WTC11 (cell line): ENCODE data around the gene EIF2S3. TPM values are rescaled to one million over a fixed set of nuclear protein-coding genes. Genes with fewer than 3 reads are reported as not detected.

Experiments used
- ATAC-seq: fragments of 200-7000 bp; cut with Tn5 transposase; 2 replicates; pipeline ENCODE4 v1.10.0; 2021; ENCODE audit warnings: mild to moderate bottlenecking, moderate library complexity
- CTCF ChIA-PET: fragments of 300-600 bp; sonication (Branson Sonifier 250); formaldehyde crosslinking; loops from one replicate; lab custom pipeline; 2021; ENCODE audit warnings: antibody characterized with exemption; lab: Charles Lee
- POLR2A ChIA-PET: fragments of 350-600 bp; sonication (Branson Sonifier 250); formaldehyde crosslinking; loops from one replicate; lab custom pipeline; 2021; ENCODE audit warnings: antibody characterized with exemption; lab: Charles Lee
- DNase-seq: peaks from one replicate; pipeline ENCODE4 v3.0.0; 2021; ENCODE audit warnings: low spot score
- H3K27ac Mint-ChIP-seq: 2 replicates; pipeline ENCODE4 v1.8.0; 2021; ENCODE audit warnings: mixed read lengths
- H3K27me3 Mint-ChIP-seq: 2 replicates; pipeline ENCODE4 v1.8.0; 2021; ENCODE audit warnings: low read depth, mild to moderate bottlenecking, moderate library complexity, mixed read lengths
- H3K36me3 Mint-ChIP-seq: 2 replicates; pipeline ENCODE4 v1.8.0; 2021; ENCODE audit warnings: mixed read lengths
- H3K4me1 Mint-ChIP-seq: 2 replicates; pipeline ENCODE4 v1.8.0; 2022; ENCODE audit warnings: mixed read lengths
- H3K4me3 Mint-ChIP-seq: 2 replicates; pipeline ENCODE4 v1.8.0; 2021; ENCODE audit warnings: mild to moderate bottlenecking, moderate library complexity, mixed read lengths
- H3K9me3 Mint-ChIP-seq: 2 replicates; pipeline ENCODE4 v1.8.0; 2021; ENCODE audit warnings: mixed read lengths
- ATF1 ChIP-seq: sonication (generic); formaldehyde crosslinking; IDR thresholded peaks from 2 replicates; pipeline ENCODE4 v1.8.1; 2023; ENCODE audit warnings: mild to moderate bottlenecking, moderate library complexity, missing genetic modification reagents
- CREB1 ChIP-seq: sonication (generic); formaldehyde crosslinking; IDR thresholded peaks from 2 replicates; pipeline ENCODE4 v1.8.0; 2023; ENCODE audit warnings: mild to moderate bottlenecking, missing genetic modification reagents
- ESRRA ChIP-seq: sonication (generic); formaldehyde crosslinking; IDR thresholded peaks from 2 replicates; pipeline ENCODE4 v1.8.1; 2022; ENCODE audit warnings: mild to moderate bottlenecking, missing genetic modification reagents, borderline replicate concordance
- FOXK1 ChIP-seq: sonication (generic); formaldehyde crosslinking; IDR thresholded peaks from 2 replicates; pipeline ENCODE4 v1.8.0; 2022; ENCODE audit warnings: mild to moderate bottlenecking, moderate library complexity, missing genetic modification reagents
- GTF2I ChIP-seq: fragments of 250-450 bp; sonication (Bioruptor Pico); conservative IDR thresholded peaks from 2 replicates; pipeline ENCODE4 v1.4.0; 2021; ENCODE audit warnings: mild to moderate bottlenecking
- HMGA2 ChIP-seq: fragments of 250-450 bp; sonication (Bioruptor Pico); IDR thresholded peaks from 2 replicates; pipeline ENCODE4 v1.4.0; 2021; ENCODE audit warnings: mild to moderate bottlenecking, moderate library complexity
- JAZF1 ChIP-seq: fragments of 250-450 bp; sonication (Bioruptor Pico); IDR thresholded peaks from 2 replicates; pipeline ENCODE4 v1.9.0; 2021; ENCODE audit warnings: moderate library complexity, mild to moderate bottlenecking, inconsistent platforms
- KAT7 ChIP-seq: sonication (generic); formaldehyde crosslinking; IDR thresholded peaks from 2 replicates; pipeline ENCODE4 v1.8.1; 2023; ENCODE audit warnings: missing genetic modification reagents, mild to moderate bottlenecking, borderline replicate concordance
- NR2C2 ChIP-seq: sonication (generic); formaldehyde crosslinking; IDR thresholded peaks from 2 replicates; pipeline ENCODE4 v1.8.0; 2022; ENCODE audit warnings: mild to moderate bottlenecking, missing genetic modification reagents
- TP53 ChIP-seq: sonication (generic); formaldehyde crosslinking; IDR thresholded peaks from 2 replicates; pipeline ENCODE4 v1.8.1; 2023; ENCODE audit warnings: mild to moderate bottlenecking, missing genetic modification reagents
- ZNF232 ChIP-seq: sonication (generic); formaldehyde crosslinking; IDR thresholded peaks from 2 replicates; pipeline ENCODE4 v1.8.0; 2022; ENCODE audit warnings: mild to moderate bottlenecking, missing genetic modification reagents
- ZNF512 ChIP-seq: sonication (generic); formaldehyde crosslinking; IDR thresholded peaks from 2 replicates; pipeline ENCODE4 v1.8.1; 2022; ENCODE audit warnings: missing genetic modification reagents, borderline replicate concordance
- total RNA-seq: library from RNA; stranded (reverse); gene quantifications from 3 replicates; pipeline ENCODE4 v1.2.3, GENCODE V29; 2021
- TF ChIP-seq, protein P1 (sequence below): sonication (generic); formaldehyde crosslinking; IDR thresholded peaks from 2 replicates; pipeline ENCODE4 v1.8.0; 2022; ENCODE audit warnings: mild to moderate bottlenecking, missing genetic modification reagents
- TF ChIP-seq, protein P2 (sequence below): sonication (generic); formaldehyde crosslinking; conservative IDR thresholded peaks from 2 replicates; pipeline ENCODE4 v1.8.1; 2023; ENCODE audit warnings: mild to moderate bottlenecking, low read depth, missing genetic modification reagents, moderate library complexity
- TF ChIP-seq, protein P3 (sequence below): fragments of 250-450 bp; sonication (Bioruptor Pico); conservative IDR thresholded peaks from 2 replicates; pipeline ENCODE4 v1.9.0; 2021; ENCODE audit warnings: mild to moderate bottlenecking
- TF ChIP-seq, protein P4 (sequence below): sonication (generic); formaldehyde crosslinking; IDR thresholded peaks from 2 replicates; pipeline ENCODE4 v1.8.1; 2023; ENCODE audit warnings: mild to moderate bottlenecking, missing genetic modification reagents, moderate library complexity
- TF ChIP-seq, protein P5 (sequence below): sonication (generic); formaldehyde crosslinking; IDR thresholded peaks from 2 replicates; pipeline ENCODE4 v1.8.1; 2022; ENCODE audit warnings: mild to moderate bottlenecking, missing genetic modification reagents, moderate library complexity, borderline replicate concordance

EIF2S3 gene
- total RNA-seq, 1 experiment from 2014 or later = 299 TPM

- ATAC-seq (no peak), DNase-seq (no peak)
- H3K4me3 Mint-ChIP-seq = no peak overlapping the region
- H3K4me1 Mint-ChIP-seq = no peaks in the 10 kb centered on the region
- peaks cover 11% of the 10 kb centered on the region; the same call in 1 of the 2 replicates for H3K36me3 Mint-ChIP-seq
- H3K27ac Mint-ChIP-seq = no peak overlapping the region
- ChIA-PET CTCF (no interaction called here), POLR2A (no interaction called here)
- no peaks in the 10 kb centered on the region for H3K27me3 Mint-ChIP-seq
- H3K9me3 Mint-ChIP-seq = no peaks in the 10 kb centered on the region
- TF ChIP-seq, protein P1, sequence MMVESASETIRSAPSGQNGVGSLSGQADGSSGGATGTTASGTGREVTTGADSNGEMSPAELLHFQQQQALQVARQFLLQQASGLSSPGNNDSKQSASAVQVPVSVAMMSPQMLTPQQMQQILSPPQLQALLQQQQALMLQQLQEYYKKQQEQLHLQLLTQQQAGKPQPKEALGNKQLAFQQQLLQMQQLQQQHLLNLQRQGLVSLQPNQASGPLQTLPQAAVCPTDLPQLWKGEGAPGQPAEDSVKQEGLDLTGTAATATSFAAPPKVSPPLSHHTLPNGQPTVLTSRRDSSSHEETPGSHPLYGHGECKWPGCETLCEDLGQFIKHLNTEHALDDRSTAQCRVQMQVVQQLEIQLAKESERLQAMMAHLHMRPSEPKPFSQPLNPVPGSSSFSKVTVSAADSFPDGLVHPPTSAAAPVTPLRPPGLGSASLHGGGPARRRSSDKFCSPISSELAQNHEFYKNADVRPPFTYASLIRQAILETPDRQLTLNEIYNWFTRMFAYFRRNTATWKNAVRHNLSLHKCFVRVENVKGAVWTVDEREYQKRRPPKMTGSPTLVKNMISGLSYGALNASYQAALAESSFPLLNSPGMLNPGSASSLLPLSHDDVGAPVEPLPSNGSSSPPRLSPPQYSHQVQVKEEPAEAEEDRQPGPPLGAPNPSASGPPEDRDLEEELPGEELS (CRISPR knock-in tag) = no peak
- TF ChIP-seq TP53 (CRISPR knock-in tag) (no peak), ESRRA (CRISPR knock-in tag) (no peak), NR2C2 (no peak), FOXK1 (no peak), ZNF232 (CRISPR knock-in tag) (no peak), JAZF1 (no peak), HMGA2 (CRISPR knock-in tag) (no peak), GTF2I (CRISPR knock-in tag) (no peak), CREB1 (CRISPR knock-in tag) (no peak), ZNF512 (CRISPR knock-in tag) (no peak), KAT7 (no peak), ATF1 (CRISPR knock-in tag) (no peak)
- TF ChIP-seq, protein P2, sequence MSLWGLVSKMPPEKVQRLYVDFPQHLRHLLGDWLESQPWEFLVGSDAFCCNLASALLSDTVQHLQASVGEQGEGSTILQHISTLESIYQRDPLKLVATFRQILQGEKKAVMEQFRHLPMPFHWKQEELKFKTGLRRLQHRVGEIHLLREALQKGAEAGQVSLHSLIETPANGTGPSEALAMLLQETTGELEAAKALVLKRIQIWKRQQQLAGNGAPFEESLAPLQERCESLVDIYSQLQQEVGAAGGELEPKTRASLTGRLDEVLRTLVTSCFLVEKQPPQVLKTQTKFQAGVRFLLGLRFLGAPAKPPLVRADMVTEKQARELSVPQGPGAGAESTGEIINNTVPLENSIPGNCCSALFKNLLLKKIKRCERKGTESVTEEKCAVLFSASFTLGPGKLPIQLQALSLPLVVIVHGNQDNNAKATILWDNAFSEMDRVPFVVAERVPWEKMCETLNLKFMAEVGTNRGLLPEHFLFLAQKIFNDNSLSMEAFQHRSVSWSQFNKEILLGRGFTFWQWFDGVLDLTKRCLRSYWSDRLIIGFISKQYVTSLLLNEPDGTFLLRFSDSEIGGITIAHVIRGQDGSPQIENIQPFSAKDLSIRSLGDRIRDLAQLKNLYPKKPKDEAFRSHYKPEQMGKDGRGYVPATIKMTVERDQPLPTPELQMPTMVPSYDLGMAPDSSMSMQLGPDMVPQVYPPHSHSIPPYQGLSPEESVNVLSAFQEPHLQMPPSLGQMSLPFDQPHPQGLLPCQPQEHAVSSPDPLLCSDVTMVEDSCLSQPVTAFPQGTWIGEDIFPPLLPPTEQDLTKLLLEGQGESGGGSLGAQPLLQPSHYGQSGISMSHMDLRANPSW (CRISPR knock-in tag) = no peak
- TF ChIP-seq, protein P3, sequence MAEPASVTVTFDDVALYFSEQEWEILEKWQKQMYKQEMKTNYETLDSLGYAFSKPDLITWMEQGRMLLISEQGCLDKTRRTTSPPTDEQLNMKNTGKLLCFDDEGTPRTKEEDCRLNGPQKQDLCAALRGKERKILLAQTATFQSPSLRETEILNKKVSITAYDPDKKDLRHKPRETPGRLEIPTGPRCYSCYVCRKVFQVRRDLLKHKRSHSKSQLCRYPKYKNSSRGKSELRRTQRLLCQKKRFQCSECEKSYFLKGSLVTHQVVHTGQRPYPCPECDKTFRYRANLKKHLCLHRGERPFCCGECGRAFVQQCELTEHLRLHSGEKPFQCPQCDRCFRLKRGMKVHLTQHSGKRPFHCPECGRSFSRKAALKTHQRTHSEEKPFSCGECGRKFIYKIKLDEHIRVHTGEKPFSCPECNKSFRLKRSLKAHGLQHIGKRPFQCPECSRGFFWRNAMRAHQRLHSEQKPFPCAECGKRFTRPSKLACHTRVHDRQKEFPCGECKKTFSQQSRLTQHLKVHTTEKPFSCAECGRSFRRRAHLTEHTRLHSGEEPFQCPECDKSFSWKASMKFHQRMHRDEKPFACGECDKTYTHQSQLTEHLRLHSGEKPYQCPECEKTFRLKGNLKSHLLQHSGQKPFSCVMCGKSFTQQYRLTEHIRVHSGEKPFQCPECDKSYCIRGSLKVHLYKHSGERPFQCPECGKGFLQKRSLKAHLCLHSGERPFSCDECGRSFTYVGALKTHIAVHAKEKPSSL (CRISPR knock-in tag) = no peak
- TF ChIP-seq, protein P4, sequence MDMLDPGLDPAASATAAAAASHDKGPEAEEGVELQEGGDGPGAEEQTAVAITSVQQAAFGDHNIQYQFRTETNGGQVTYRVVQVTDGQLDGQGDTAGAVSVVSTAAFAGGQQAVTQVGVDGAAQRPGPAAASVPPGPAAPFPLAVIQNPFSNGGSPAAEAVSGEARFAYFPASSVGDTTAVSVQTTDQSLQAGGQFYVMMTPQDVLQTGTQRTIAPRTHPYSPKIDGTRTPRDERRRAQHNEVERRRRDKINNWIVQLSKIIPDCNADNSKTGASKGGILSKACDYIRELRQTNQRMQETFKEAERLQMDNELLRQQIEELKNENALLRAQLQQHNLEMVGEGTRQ (CRISPR knock-in tag) = no peak
- TF ChIP-seq, protein P5, sequence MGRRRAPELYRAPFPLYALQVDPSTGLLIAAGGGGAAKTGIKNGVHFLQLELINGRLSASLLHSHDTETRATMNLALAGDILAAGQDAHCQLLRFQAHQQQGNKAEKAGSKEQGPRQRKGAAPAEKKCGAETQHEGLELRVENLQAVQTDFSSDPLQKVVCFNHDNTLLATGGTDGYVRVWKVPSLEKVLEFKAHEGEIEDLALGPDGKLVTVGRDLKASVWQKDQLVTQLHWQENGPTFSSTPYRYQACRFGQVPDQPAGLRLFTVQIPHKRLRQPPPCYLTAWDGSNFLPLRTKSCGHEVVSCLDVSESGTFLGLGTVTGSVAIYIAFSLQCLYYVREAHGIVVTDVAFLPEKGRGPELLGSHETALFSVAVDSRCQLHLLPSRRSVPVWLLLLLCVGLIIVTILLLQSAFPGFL (CRISPR knock-in tag) = no peak
Measured at GRCh38 chrX:24018809-24019208, 35.9 kb upstream of the EIF2S3 start.
